ENCODE measurements around the gene CFHR4.

- TF ChIP-seq, protein P1, sequence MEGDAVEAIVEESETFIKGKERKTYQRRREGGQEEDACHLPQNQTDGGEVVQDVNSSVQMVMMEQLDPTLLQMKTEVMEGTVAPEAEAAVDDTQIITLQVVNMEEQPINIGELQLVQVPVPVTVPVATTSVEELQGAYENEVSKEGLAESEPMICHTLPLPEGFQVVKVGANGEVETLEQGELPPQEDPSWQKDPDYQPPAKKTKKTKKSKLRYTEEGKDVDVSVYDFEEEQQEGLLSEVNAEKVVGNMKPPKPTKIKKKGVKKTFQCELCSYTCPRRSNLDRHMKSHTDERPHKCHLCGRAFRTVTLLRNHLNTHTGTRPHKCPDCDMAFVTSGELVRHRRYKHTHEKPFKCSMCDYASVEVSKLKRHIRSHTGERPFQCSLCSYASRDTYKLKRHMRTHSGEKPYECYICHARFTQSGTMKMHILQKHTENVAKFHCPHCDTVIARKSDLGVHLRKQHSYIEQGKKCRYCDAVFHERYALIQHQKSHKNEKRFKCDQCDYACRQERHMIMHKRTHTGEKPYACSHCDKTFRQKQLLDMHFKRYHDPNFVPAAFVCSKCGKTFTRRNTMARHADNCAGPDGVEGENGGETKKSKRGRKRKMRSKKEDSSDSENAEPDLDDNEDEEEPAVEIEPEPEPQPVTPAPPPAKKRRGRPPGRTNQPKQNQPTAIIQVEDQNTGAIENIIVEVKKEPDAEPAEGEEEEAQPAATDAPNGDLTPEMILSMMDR (IDR thresholded peaks at IDR 0.05): no peak
- TF ChIP-seq POLR2A (IDR thresholded peaks at IDR 0.05): no peak
- TF ChIP-seq POLR2AphosphoS5 (IDR thresholded peaks at IDR 0.05): no peak
Measured at GRCh38 chr1:196955926-196956325, 68.1 kb downstream of the CFHR4 start.

Measured in suprapubic skin (tissue), 4 donors.